HG03457 (cell line): Measurements from ENCODE around the gene CPXM2.

Experiments used
- ATAC-seq: cut with Tn5 transposase; IDR thresholded peaks from one replicate; pipeline ENCODE4 v1.9.1; 2021; ENCODE audit warnings: moderate number of reproducible peaks; ENCODE audit not compliant: unreplicated experiment

CPXM2 gene

DNA sequence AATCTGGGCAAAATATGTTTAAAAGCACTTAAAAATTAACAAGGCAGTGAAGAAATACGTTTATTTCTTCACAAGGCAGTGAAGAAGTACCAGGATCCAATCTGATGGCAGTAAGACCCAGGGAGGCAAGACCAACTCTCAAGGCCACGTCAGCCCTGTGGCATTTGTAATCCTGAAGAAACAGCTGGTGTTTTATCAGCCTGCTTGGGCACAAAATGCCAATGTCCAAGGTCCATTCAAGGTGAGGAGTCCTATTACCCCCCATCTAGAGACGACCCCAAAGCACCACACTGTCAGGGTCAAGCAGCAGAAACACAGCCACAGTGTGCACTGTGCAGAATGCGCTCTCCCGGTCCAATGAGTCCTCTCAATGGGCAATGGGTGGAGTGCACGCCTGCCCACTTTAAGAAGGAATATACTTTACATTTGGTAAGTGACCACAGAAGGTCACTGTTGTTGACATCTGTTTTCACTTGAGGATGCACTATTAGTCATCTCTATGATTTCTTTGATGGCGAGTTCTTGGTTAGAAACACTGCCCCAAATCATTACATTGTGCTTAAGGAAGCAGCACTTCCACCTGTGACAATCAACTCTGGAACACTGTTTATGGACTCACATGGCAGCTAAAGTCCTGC, 12.8 kb downstream of the CPXM2 start:
- ATAC-seq, result no peak

- no peak for ATAC-seq
Measured at GRCh38 chr10:123870260-123870659, 21.3 kb downstream of the CPXM2 start.

DNA sequence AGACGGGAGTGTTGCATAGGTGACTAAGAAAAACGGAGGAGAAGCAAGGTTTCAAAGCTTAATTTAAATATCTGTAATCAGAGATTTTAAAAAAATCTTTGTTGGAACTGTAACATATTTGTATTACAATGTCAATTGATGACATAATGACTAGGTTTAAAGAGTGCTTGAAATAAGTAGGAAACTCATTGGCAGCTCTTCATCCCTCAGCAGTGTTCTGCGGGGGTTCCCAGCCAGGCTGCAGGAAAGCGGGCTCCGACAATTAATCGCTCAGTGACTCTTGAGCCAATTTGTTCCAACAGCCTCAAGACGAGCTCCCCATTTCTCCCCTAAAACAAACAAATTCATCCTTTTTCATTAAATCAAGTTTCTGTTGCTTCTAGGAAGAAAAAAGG, 22.6 kb downstream of the CPXM2 start:
- no peak for ATAC-seq

DNA sequence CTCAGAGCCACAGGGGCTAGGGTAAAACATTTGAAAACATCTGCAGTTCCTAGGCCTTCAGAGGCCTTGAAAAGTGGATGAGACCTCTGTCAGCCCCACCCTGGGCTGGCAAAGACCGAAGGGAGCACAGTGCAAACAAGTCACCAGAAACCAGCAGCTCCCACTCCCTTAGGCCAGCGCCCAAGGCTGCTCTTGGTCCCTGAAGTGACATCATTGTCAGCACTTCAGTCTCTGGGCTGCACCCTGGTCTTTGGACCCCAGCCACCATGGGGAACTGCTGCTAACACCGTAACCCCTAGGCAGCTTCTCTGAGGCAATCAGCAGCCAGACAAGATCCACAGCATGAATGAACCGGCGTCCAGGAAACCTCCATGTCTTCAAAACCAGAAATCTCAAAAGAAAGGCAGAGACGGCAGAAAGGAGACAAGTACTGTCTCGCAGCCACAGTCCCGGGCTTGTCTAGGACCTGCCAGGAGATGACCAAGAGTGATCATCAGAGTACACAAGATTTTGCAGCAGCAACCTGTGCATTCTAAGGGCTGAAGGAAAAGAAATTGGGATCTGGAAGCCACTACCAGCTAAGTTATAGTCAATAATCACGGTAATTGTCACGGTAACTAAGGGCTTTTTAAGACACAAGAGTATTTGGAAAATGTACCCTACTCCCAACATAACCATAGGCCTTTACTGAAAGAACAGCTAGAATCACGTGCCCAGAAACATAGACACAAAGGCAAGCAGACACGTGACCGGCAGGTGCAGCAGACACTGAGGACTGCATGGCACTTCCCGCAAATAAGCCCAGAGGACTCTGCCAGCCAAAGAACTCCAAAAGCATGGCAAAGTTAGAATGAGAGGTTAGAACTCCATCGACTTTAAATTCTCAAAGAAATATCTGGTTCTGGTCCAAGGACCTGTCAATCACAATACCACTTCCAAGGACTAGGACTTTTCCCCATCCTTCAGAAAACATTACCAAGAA, 23.3 kb downstream of the CPXM2 start:
- ATAC-seq, result no peak

GRCh38 chr10:123865880-123866279, 25.7 kb downstream of the CPXM2 start:
- no peak for ATAC-seq

DNA sequence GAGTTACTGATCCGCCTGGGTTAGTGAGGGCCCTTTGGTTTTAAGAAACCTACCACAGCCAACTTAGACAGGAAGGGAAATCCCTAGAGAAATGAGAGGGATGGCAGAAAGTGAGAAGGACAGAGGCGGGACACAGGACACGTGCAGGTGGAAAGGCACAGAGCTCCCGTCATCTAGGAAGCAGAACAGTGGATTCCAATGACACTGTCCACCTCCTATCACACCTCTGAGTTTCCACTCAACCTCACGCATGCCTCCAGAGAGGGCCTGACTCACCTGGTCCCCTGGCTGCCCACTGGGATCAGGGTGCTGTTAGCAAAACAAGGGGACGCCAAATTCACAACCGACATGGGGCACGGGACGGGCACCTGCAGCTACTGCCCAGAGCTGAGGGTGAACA, 26.3 kb downstream of the CPXM2 start:
- no peak for ATAC-seq

DNA sequence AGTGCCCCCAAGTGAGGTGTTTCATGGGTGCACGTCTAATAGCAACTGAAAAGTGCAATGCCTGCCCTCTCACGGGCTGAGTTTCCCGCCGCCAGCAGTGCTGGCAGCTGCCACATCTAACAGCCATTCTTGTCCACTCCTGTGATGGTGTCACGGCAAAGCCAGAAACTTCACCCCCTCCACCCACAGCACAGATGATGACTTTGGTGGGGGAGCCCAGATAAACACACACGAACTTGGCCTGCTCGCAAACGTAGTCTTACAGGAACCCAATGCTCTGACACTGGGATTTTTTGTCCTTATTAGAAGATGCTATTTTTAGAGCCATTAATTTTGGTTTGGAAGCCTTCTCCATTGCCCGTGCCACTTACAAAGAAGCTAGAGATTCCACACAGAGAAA, 26.7 kb downstream of the CPXM2 start:
- no peak for ATAC-seq

- no peak for ATAC-seq
Measured at GRCh38 chr10:123863721-123864482, 27.7 kb downstream of the CPXM2 start.

DNA sequence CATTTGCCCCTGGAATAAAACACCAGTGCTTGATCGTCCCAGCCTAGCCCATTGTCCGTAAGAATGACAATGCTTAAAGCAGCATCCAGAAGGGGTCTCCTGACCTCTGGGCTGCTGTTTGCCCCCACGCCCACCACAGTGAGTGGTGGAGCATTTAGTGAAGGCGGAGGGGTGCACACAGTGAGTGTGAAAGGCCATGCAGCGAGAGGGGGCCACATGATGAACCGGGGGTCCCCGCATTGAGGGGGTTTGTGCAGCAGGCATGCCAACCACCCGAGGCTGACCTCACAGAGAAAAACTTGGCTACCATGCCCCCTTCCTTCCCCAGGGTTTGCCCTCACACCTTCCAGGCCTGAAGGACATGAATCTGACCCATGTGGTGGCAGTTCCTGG, 28.4 kb downstream of the CPXM2 start:
- no peak for ATAC-seq

DNA sequence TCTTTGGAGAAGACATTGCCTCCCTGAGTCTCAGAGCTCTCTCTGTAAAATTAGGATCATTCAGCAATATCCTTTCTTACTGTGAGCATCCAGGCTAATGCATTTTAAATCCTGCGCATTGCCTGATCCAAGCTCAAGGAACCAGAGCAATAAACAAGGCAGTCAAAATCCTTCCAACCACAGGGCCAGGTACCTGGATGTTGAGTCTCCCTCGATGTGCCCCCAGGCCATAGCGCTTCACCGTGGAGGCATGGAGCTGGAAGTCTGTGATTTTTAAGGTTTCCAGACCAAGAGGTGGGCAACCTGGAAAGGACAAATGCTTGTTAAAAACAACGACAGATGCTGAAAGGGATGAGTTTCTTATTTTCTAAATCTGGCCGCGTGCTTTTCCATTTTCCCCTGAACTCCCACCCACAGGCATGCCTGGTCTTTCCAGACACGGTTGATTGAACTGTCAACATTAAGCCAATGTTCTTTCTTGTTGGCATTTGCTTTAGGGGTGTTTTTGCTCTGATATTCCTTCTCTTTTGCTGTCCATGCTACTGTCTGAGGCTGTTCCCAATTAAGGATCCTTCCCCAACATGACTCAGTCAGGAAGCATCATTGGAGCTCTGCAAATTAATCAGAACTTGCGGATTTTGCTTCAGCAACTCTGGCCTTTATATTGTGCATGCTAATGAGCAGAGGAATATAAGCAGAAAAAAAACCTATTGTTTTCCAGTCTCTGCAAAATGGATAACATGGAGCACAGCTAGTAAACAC, 29.0 kb downstream of the CPXM2 start:
- no peak for ATAC-seq

- ATAC-seq, result no peak
Measured at GRCh38 chr10:123860856-123861255, 30.8 kb downstream of the CPXM2 start.

DNA sequence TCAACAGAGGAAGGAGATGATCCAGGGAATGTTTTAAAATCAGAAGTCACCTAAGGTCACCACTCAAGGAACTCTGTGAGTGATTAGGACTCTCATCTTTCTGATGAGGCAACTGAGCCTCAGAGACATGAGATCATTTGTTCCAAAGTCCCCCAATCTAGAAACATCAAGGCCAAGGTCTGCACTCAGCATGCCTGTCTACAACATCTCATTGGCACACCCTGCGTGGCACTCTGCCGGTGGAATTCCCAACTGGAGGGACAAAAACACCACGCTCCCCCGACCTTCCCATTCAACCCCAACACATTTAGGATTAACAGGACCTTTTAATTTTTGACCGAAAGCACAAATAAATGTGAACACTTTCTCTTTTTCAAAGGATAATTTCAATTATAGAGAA, 31.4 kb downstream of the CPXM2 start:
- ATAC-seq, result no peak

DNA sequence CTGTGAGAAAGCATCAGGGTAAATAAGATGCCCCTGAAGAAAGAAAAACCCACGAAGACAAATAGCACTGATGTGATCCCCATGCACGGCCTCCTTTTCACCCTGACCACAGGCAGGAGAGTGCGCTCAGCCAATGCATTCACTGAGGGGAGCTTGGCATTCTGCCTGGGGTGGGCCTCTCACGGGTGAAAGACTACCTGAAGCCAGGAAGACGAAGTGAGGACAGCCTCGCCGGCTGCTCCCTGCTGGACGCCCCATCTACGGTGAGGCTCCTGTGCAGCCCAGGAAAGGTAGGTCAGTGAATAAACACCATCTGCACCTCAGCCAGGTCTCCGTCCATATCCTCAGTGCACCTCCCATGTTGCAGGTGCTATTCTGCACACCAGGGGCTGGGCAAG, 32.0 kb downstream of the CPXM2 start:
- ATAC-seq, result no peak

DNA sequence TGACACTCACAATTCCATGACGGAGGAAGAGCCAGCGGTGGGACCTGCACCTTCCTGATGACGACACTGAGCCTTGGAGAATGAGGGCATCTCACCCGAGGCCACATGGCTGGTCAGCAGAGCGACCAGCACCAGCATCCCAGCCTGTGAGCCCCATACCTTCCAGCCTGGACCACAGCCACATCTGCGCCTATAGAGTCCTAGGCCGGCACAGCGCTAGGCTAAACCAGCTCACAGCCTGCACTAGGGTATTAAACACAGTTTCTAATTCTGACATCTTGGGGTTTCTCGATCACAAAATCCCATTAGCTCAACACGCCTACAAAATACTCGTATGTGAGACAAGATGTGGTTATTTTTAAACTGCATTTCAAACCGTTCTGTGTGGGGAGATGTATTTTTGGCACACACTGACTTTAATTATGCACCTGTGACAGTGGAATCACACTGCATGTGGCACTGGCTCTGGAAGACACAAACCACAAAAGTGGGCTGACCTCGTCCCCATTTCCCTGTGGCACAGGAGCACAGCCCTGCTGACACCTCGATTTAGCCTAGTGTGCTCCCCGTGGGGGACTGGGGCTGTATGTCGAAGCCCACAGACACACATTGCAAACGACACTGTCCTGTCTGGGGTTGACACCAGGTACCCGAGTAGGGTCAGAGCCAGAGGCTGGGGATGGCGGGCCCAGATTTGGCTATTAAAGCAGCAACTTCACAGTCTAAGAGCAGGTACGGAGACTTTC, 32.5 kb downstream of the CPXM2 start:
- ATAC-seq, result no peak

GRCh38 chr10:123858077-123858681, 33.4 kb downstream of the CPXM2 start:
- ATAC-seq, result no peak

GRCh38 chr10:123857616-123858015, 34.0 kb downstream of the CPXM2 start:
- no peak for ATAC-seq

GRCh38 chr10:123855008-123855684, 36.5 kb downstream of the CPXM2 start:
- no peak for ATAC-seq

DNA sequence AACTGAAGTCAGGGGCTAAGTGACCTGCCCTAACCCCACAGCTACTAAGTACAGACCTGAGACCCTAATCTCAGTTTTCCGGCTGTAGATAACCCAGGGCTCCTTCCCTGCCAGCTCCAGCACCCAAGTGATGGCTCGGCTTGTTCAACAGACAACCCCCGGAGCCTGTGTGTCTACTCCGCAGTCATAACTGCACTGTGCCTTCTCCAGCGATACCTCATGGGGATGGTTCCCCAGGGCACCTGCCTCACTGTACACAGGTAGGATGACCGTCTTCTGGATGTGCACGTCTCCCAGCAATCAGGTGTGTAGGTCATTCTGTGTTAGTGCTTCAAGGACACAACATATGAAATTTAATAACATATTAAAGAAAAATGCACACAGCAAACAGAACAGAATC, 37.1 kb downstream of the CPXM2 start:
- no peak for ATAC-seq

DNA sequence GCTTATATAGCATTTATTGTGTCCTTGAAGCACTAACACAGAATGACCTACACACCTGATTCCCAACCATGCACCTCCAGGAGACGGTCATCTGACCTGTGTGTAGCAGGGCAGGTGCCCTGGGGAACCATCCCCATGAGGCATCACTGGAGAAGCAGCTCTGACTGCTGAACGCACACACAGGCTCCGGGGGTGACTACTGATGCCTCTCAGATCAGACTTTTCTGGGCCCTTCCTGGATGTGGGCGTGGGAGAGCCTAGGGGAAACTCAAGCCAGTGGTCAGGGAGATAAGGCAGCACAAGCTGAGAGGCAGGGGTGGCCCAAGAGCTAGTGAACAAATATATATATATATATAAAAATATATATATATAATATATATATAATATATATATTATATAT, 37.6 kb downstream of the CPXM2 start:
- no peak for ATAC-seq
